Smooth muscle cell (in vitro differentiated cells): ENCODE measurements around the gene PCBP3. TPM values are rescaled to one million over a fixed set of nuclear protein-coding genes. Genes with fewer than 3 reads are reported as not detected.
"Not testable (repeated sequence)": the region's sequence is repeated elsewhere in the genome, so short reads cannot be mapped to it uniquely, and the experiment has no call there.

ENCODE experiments used
- DNase-seq: peaks from one replicate; lab custom pipeline; 2025; ENCODE audit not compliant: unreplicated experiment; lab: John Stamatoyannopoulos, UW
- H2AFZ ChIP-seq: fragments of 200-600 bp; sonication (generic); 2 replicates; pipeline ENCODE4 v1.6.0; 2016; ENCODE audit warnings: antibody characterized with exemption, low read depth, mild to moderate bottlenecking
- H3F3A ChIP-seq: fragments of 200-600 bp; sonication (generic); 2 replicates; pipeline ENCODE4 v1.6.0; 2017; ENCODE audit warnings: antibody characterized with exemption, low read depth
- H3K27ac ChIP-seq: fragments of 200-600 bp; sonication (generic); 2 replicates; pipeline ENCODE4 v1.5.1; 2016; ENCODE audit warnings: low read depth, mild to moderate bottlenecking
- H3K27me3 ChIP-seq: fragments of 200-600 bp; sonication (generic); 2 replicates; pipeline ENCODE4 v1.6.1; 2016; ENCODE audit warnings: low read depth, mild to moderate bottlenecking
- H3K36me3 ChIP-seq: fragments of 200-600 bp; sonication (generic); 2 replicates; pipeline ENCODE4 v1.5.1; 2016; ENCODE audit warnings: low read depth
- H3K4me1 ChIP-seq: fragments of 200-600 bp; sonication (generic); 2 replicates; pipeline ENCODE4 v1.5.1; 2016; ENCODE audit warnings: low read depth
- H3K4me2 ChIP-seq: fragments of 200-600 bp; sonication (generic); 2 replicates; pipeline ENCODE4 v1.6.0; 2016; ENCODE audit warnings: mild to moderate bottlenecking
- H3K4me3 ChIP-seq: fragments of 200-600 bp; sonication (generic); 2 replicates; pipeline ENCODE4 v1.5.1; 2016; ENCODE audit warnings: mild to moderate bottlenecking
- H3K79me2 ChIP-seq: fragments of 200-600 bp; sonication (generic); 2 replicates; pipeline ENCODE4 v1.6.0; 2016; ENCODE audit warnings: low read depth, mild to moderate bottlenecking
- H3K9ac ChIP-seq: fragments of 200-600 bp; sonication (generic); 2 replicates; pipeline ENCODE4 v1.6.0; 2016; ENCODE audit warnings: low read depth
- H3K9me3 ChIP-seq: fragments of 200-600 bp; sonication (generic); replicated peaks from 2 replicates; pipeline ENCODE4 v1.5.1; 2016; ENCODE audit warnings: low read depth
- H4K20me1 ChIP-seq: fragments of 200-600 bp; sonication (generic); 2 replicates; pipeline ENCODE4 v1.6.0; 2016; ENCODE audit warnings: low read depth
- CTCF ChIP-seq: fragments of 200-600 bp; sonication (generic); IDR thresholded peaks from 2 replicates; pipeline ENCODE4 v1.5.1; 2017; ENCODE audit warnings: borderline replicate concordance, mild to moderate bottlenecking, antibody characterized with exemption; ENCODE audit not compliant: insufficient read depth, poor library complexity, severe bottlenecking
- WGBS: methylation state at CpG from one replicate; pipeline ENCODE4 v1.1.7; 2016; ENCODE audit warnings: low lambda C conversion rate; 5-methylcytosine and 5-hydroxymethylcytosine counted together
- polyA plus RNA-seq: library from polyadenylated mRNA; unstranded; fragments of >200 nt; fragmentation: Nextera tagmentation; extraction: Ambion mirVana; gene quantifications from 2 replicates; pipeline ENCODE4 v1.2.1, GENCODE V29; 2016
- total RNA-seq: library from RNA; depleted of rRNA; stranded (reverse); fragments of >200 nt; gene quantifications from 2 replicates; pipeline ENCODE4 v1.2.3, GENCODE V29; 2014

Gene PCBP3
- total and polyA plus RNA-seq, 2 experiments from 2014 or later: 8.9 to 23.1 TPM

GRCh38 chr21:45809421-45809820 lies 165.9 kb downstream of the PCBP3 start:
- H2AFZ ChIP-seq: no peak overlapping the region
- no peaks in the 10 kb centered on the region for H3K4me1 ChIP-seq
- no peaks in the 10 kb centered on the region for H3F3A ChIP-seq
- DNase-seq: no peak
- H3K27me3 ChIP-seq: no peaks in the 10 kb centered on the region
- no peaks in the 10 kb centered on the region for H3K79me2 ChIP-seq
- H3K9me3 ChIP-seq: no peaks in the 10 kb centered on the region
- no peaks in the 10 kb centered on the region for H3K36me3 ChIP-seq
- H3K4me3 ChIP-seq: no peak overlapping the region
- TF ChIP-seq CTCF: no peak
- no peak overlapping the region for H3K4me2 ChIP-seq
- no peak overlapping the region for H3K27ac ChIP-seq
- 88% methylated on average over 13 of the region's 13 CpGs for WGBS
- no peaks in the 10 kb centered on the region for H4K20me1 ChIP-seq
- no peak overlapping the region for H3K9ac ChIP-seq

GRCh38 chr21:45811136-45811535 lies 167.6 kb downstream of the PCBP3 start:
- H3K79me2 ChIP-seq: no peaks in the 10 kb centered on the region
- H3K27ac ChIP-seq: no peak overlapping the region
- no peaks in the 10 kb centered on the region for H3F3A ChIP-seq
- H3K4me2 ChIP-seq: no peak overlapping the region
- TF ChIP-seq CTCF: no peak
- no peaks in the 10 kb centered on the region for H3K36me3 ChIP-seq
- H3K27me3 ChIP-seq: no peaks in the 10 kb centered on the region
- 81% methylated on average over 5 of the region's 5 CpGs for WGBS
- no peak for DNase-seq
- no peak overlapping the region for H3K9ac ChIP-seq
- H2AFZ ChIP-seq: no peak overlapping the region
- H4K20me1 ChIP-seq: no peaks in the 10 kb centered on the region
- no peak overlapping the region for H3K4me3 ChIP-seq
- H3K9me3 ChIP-seq: no peaks in the 10 kb centered on the region
- H3K4me1 ChIP-seq: no peaks in the 10 kb centered on the region

- H3K9me3 ChIP-seq, H3K9ac ChIP-seq, H3K4me3 ChIP-seq, H3F3A ChIP-seq, H3K36me3 ChIP-seq, H3K27me3 ChIP-seq, H2AFZ ChIP-seq, H4K20me1 ChIP-seq, DNase-seq, H3K4me2 ChIP-seq, H3K79me2 ChIP-seq, H3K27ac ChIP-seq, H3K4me1 ChIP-seq: not testable (repeated sequence)
These were observed 170.8 kb downstream of the PCBP3 start for GRCh38 chr21:45814210-45814940.

GRCh38 chr21:45815781-45816180 lies 172.3 kb downstream of the PCBP3 start:
- H3K4me2 ChIP-seq, H3K79me2 ChIP-seq, H3K27me3 ChIP-seq, DNase-seq, H4K20me1 ChIP-seq, H3K4me3 ChIP-seq, H3K4me1 ChIP-seq, H3K9me3 ChIP-seq, H3K36me3 ChIP-seq, H3F3A ChIP-seq, H3K9ac ChIP-seq, H2AFZ ChIP-seq, H3K27ac ChIP-seq: not testable (repeated sequence)

GRCh38 chr21:45816794-45817193 lies 173.3 kb downstream of the PCBP3 start:
- Histone ChIP-seq H2AFZ (no peak overlapping the region), H3K27me3 (no peaks in the 10 kb centered on the region), H3F3A (peaks cover 3% of the 10 kb centered on the region), H4K20me1 (no peaks in the 10 kb centered on the region), H3K36me3 (no peaks in the 10 kb centered on the region), H3K4me2 (no peak overlapping the region), H3K9me3 (no peaks in the 10 kb centered on the region), H3K9ac (no peak overlapping the region), H3K4me1 (no peaks in the 10 kb centered on the region), H3K79me2 (no peaks in the 10 kb centered on the region), H3K4me3 (no peak overlapping the region), H3K27ac (no peak overlapping the region)
- DNase-seq: no peak
- WGBS: 94% methylated on average over 14 of the region's 14 CpGs
- TF ChIP-seq CTCF: no peak
